ENCODE data around the gene FAM81A.

FAM81A gene

GRCh38 chr15:59444081-59444835 lies 6.3 kb downstream of the FAM81A start:
- Histone ChIP-seq H3K9ac (no peak overlapping the region), H3K36me3 (no peaks in the 10 kb centered on the region), H4K20me1 (no peaks in the 10 kb centered on the region), H3K4me2 (no peak overlapping the region), H3K9me3 (no peaks in the 10 kb centered on the region), H3K4me1 (peaks cover 15% of the 10 kb centered on the region), H3K27me3 (no peaks in the 10 kb centered on the region), H3K4me3 (no peak overlapping the region), H3K27ac (no peak overlapping the region)
- no peak for TF ChIP-seq Cebpa-rat (IDR thresholded peaks at IDR 0.05)

- Histone ChIP-seq H3K4me3 (no peak overlapping the region), H3K36me3 (no peaks in the 10 kb centered on the region), H3K9ac (no peak overlapping the region), H3K27ac (no peak overlapping the region), H3K4me1 (peaks cover 15% of the 10 kb centered on the region), H3K9me3 (no peaks in the 10 kb centered on the region), H3K27me3 (no peaks in the 10 kb centered on the region), H3K4me2 (no peak overlapping the region), H4K20me1 (no peaks in the 10 kb centered on the region)
- no peak for TF ChIP-seq Cebpa-rat (IDR thresholded peaks at IDR 0.05)
Observed at GRCh38 chr15:59444980-59445545, 7.1 kb downstream of the FAM81A start.

- H3K4me1 ChIP-seq: peaks cover 14% of the 10 kb centered on the region
- H3K36me3 ChIP-seq: no peaks in the 10 kb centered on the region
- no peak overlapping the region for H3K27ac ChIP-seq
- H3K9ac ChIP-seq: no peak overlapping the region
- no peak overlapping the region for H3K4me2 ChIP-seq
- no peaks in the 10 kb centered on the region for H4K20me1 ChIP-seq
- H3K4me3 ChIP-seq: no peak overlapping the region
- no peaks in the 10 kb centered on the region for H3K9me3 ChIP-seq
- H3K27me3 ChIP-seq: no peaks in the 10 kb centered on the region
- no peak for TF ChIP-seq Cebpa-rat (IDR thresholded peaks at IDR 0.05)
Observed at GRCh38 chr15:59446232-59446957, 8.4 kb downstream of the FAM81A start.

GRCh38 chr15:59447367-59447766 lies 9.4 kb downstream of the FAM81A start:
- Histone ChIP-seq H3K27me3 (no peaks in the 10 kb centered on the region), H3K36me3 (no peaks in the 10 kb centered on the region), H3K9me3 (no peaks in the 10 kb centered on the region), H3K4me2 (no peak overlapping the region), H3K9ac (no peak overlapping the region), H4K20me1 (no peaks in the 10 kb centered on the region), H3K4me3 (no peak overlapping the region), H3K4me1 (0 out of 2 replicates have a peak, but pooled peaks cover 7% of the 10 kb centered on the region), H3K27ac (no peak overlapping the region)
- no peak for TF ChIP-seq Cebpa-rat (IDR thresholded peaks at IDR 0.05)

GRCh38 chr15:59448871-59449270 lies 10.9 kb downstream of the FAM81A start:
- no peak overlapping the region for H3K9ac ChIP-seq
- no peak overlapping the region for H3K4me3 ChIP-seq
- no peaks in the 10 kb centered on the region for H3K27me3 ChIP-seq
- H3K36me3 ChIP-seq: no peaks in the 10 kb centered on the region
- no peaks in the 10 kb centered on the region for H3K9me3 ChIP-seq
- no peak overlapping the region for H3K4me2 ChIP-seq
- no peak overlapping the region for H3K27ac ChIP-seq
- no peak for TF ChIP-seq Cebpa-rat (IDR thresholded peaks at IDR 0.05)
- H4K20me1 ChIP-seq: no peaks in the 10 kb centered on the region
- H3K4me1 ChIP-seq: no peaks in the 10 kb centered on the region

GRCh38 chr15:59453474-59454215 lies 15.7 kb downstream of the FAM81A start:
- H3K36me3 ChIP-seq: no peaks in the 10 kb centered on the region
- no peak overlapping the region for H3K27ac ChIP-seq
- no peak overlapping the region for H3K4me2 ChIP-seq
- TF ChIP-seq Cebpa-rat (IDR thresholded peaks at IDR 0.05): no peak
- no peak overlapping the region for H3K9ac ChIP-seq
- H3K4me3 ChIP-seq: no peak overlapping the region
- no peaks in the 10 kb centered on the region for H3K9me3 ChIP-seq
- no peaks in the 10 kb centered on the region for H3K27me3 ChIP-seq
- no peaks in the 10 kb centered on the region for H4K20me1 ChIP-seq
- H3K4me1 ChIP-seq: no peaks in the 10 kb centered on the region

GRCh38 chr15:59456114-59456513 lies 18.1 kb downstream of the FAM81A start:
- peaks cover 2% of the 10 kb centered on the region for H3K9me3 ChIP-seq
- no peaks in the 10 kb centered on the region for H3K27me3 ChIP-seq
- no peak for TF ChIP-seq Cebpa-rat (IDR thresholded peaks at IDR 0.05)
- no peak overlapping the region for H3K9ac ChIP-seq
- 0 out of 2 replicates have a peak, but pooled peaks cover 1% of the 10 kb centered on the region for H3K36me3 ChIP-seq
- no peaks in the 10 kb centered on the region for H4K20me1 ChIP-seq
- H3K4me3 ChIP-seq: no peak overlapping the region
- no peak overlapping the region for H3K27ac ChIP-seq
- H3K4me1 ChIP-seq: no peaks in the 10 kb centered on the region
- no peak overlapping the region for H3K4me2 ChIP-seq

GRCh38 chr15:59457103-59457502 lies 19.1 kb downstream of the FAM81A start:
- no peaks in the 10 kb centered on the region for H3K27me3 ChIP-seq
- no peak overlapping the region for H3K4me2 ChIP-seq
- no peak overlapping the region for H3K27ac ChIP-seq
- H3K9ac ChIP-seq: no peak overlapping the region
- no peak for TF ChIP-seq Cebpa-rat (IDR thresholded peaks at IDR 0.05)
- peaks cover 12% of the 10 kb centered on the region for H3K9me3 ChIP-seq
- peaks cover 8% of the 10 kb centered on the region; the same call in 1 of the 2 replicates for H3K36me3 ChIP-seq
- no peaks in the 10 kb centered on the region for H4K20me1 ChIP-seq
- no peaks in the 10 kb centered on the region for H3K4me1 ChIP-seq
- no peak overlapping the region for H3K4me3 ChIP-seq

- no peak overlapping the region for H3K4me3 ChIP-seq
- TF ChIP-seq Cebpa-rat (IDR thresholded peaks at IDR 0.05): no peak
- H4K20me1 ChIP-seq: no peaks in the 10 kb centered on the region
- H3K9ac ChIP-seq: no peak overlapping the region
- H3K4me2 ChIP-seq: no peak overlapping the region
- no peaks in the 10 kb centered on the region for H3K27me3 ChIP-seq
- no peak overlapping the region for H3K27ac ChIP-seq
- peaks cover 12% of the 10 kb centered on the region for H3K9me3 ChIP-seq
- no peaks in the 10 kb centered on the region for H3K4me1 ChIP-seq
- peaks cover 8% of the 10 kb centered on the region; the same call in 1 of the 2 replicates for H3K36me3 ChIP-seq
Observed at GRCh38 chr15:59461521-59461920, 23.5 kb downstream of the FAM81A start.
